Measurements from ENCODE around the gene HS6ST3. TPM values are rescaled to one million over a fixed set of nuclear protein-coding genes. Genes with fewer than 3 reads are reported as not detected.

HS6ST3 gene
- total and polyA plus RNA-seq, 2 of the 13 experiments (the other 11 are each of a cell fraction or from before 2014, with no cell fraction given), result not detected

- TF ChIP-seq ATF4 (CRISPR knock-in tag; IDR thresholded peaks at IDR 0.05) (no peak), ZNF598 (CRISPR knock-in tag; IDR thresholded peaks at IDR 0.05; ENCODE audit: borderline replicate concordance) (no peak), PATZ1 (CRISPR knock-in tag; IDR thresholded peaks at IDR 0.05) (no peak), HIVEP1 (CRISPR knock-in tag; IDR thresholded peaks at IDR 0.05) (no peak), FOXK1 (CRISPR knock-in tag; IDR thresholded peaks at IDR 0.05; ENCODE audit: borderline replicate concordance, low read depth) (no peak), NFYC (CRISPR knock-in tag; IDR thresholded peaks at IDR 0.05) (no peak), PRDM15 (CRISPR knock-in tag; IDR thresholded peaks at IDR 0.05) (no peak), ZNF652 (CRISPR knock-in tag; IDR thresholded peaks at IDR 0.05; ENCODE audit: borderline replicate concordance, low read depth) (no peak), SOX5 (CRISPR knock-in tag; IDR thresholded peaks at IDR 0.05; ENCODE audit: borderline replicate concordance) (no peak), ARID4A (CRISPR knock-in tag; IDR thresholded peaks at IDR 0.05; ENCODE audit: borderline replicate concordance) (no peak), DRAP1 (CRISPR knock-in tag; IDR thresholded peaks at IDR 0.05) (no peak), ZFAT (CRISPR knock-in tag; conservative IDR thresholded peaks at IDR 0.05) (no peak), TIGD3 (CRISPR knock-in tag; IDR thresholded peaks at IDR 0.05; ENCODE audit: borderline replicate concordance) (no peak), ZNF678 (CRISPR knock-in tag; IDR thresholded peaks at IDR 0.05) (no peak), ZNF446 (CRISPR knock-in tag; IDR thresholded peaks at IDR 0.05) (no peak)
Measured at GRCh38 chr13:96795670-96796069, 705.8 kb downstream of the HS6ST3 start (continued).
